ENCODE results near the gene IL26.
A peak's percentile ranks its signal among the peaks of the same experiment; 100 is the strongest.
"Not testable (repeated sequence)": the region's sequence is repeated elsewhere in the genome, so short reads cannot be mapped to it uniquely, and the experiment has no call there.

Gene IL26

DNA sequence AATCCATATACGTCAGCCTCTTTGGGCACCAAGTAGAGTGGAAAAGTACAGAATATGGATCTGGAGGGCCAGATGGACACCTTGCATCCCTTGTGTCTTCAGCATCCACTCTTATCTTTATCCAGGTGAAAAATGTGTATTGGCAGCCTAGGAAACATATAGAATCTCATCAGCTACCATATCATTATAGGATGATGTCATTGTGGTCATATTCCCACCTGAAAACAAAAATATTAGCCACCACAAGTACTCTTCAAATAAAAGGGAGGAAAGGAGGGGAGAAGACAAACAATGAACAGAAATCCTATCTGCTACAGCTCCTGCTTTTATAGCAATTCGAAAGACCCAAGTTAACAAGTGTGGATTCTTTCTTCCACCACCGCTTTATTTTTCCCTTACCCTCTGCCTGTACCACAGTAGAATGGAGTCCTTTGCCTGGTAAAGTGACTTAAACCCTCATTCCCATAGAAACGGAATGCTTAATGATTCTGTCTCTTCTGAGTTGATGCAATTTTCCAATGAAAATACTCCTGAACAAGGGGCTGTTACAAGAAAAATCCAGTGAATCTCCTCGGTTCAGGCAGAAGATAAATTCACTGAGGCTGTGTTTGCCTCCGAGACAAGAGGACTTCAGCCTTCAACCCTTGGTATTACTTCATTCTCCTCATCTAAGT, 13.8 kb upstream of the IL26 start:
- no peak for DNase-seq (ENCODE audit: low spot score)

DNA sequence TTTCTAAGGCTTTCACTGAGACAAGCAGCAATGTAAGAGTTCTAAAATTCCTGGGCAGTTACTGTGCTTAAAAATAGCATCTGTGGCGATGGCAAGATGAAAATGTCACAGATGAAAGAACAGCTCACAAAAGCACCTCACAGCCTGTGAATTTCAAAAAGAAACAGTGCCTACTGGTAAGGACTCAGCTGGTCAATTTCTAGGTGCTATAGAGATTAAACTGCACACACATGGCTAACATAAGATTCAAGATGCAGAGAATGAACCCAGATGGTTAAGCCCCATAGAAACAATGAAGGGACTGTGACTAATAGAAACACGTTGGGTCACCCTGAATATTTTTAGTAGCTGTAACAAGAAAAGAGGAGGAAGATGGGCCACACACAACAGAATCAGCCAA, 12.0 kb upstream of the IL26 start:
- peak; percentile 13 for DNase-seq (ENCODE audit: low spot score)

DNA sequence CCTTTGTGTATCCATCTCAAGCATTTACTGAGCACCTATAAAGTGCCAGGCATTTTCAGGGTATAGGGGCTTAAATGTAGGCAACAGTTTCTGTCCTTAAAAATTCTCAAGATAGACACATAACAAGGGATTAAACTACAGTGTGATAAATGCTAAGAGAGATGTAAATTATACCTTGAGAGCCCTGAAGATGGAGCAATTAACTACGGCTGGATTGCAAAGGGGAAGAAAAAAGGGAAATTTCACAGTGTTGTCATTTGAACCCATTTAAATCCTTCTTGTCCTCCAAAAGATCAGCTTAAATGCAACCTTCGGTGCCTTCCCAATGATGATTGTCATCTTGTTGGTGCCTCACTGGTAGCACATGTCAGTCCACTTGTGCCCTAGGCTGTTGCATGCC, 11.5 kb upstream of the IL26 start:
- no peak for DNase-seq (ENCODE audit: low spot score)

DNA sequence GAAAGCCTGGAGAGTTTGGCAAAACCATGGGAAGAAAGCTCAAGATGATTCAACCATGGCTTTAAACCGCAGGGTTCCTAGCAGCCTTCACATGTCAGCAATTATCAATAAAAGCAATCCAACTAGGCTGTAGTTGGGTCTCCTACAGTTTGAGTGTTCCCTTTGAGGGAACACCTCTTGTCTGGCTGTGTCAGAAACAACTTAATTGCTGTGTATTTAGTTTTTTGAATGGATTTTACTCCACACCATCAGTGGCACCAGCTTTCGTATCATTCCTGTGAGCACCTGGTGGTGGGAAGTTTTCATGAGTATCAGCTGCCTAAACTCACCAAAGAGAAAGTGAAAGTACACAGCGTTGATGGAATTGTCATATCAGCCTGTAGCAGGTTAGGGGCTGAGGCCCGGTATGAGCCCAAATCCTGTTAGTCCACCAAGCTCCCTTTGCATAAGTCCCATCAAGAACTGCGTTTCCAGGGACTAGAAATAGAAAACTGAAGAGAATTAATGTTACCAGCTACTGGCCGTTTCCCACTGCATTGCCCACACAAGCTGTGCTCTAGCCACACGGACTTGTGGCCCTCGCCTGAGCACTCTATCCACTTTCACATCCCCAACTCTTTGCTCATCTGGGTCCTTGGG, 10.9 kb upstream of the IL26 start:
- peak; percentile 27 for DNase-seq (ENCODE audit: low spot score)

DNA sequence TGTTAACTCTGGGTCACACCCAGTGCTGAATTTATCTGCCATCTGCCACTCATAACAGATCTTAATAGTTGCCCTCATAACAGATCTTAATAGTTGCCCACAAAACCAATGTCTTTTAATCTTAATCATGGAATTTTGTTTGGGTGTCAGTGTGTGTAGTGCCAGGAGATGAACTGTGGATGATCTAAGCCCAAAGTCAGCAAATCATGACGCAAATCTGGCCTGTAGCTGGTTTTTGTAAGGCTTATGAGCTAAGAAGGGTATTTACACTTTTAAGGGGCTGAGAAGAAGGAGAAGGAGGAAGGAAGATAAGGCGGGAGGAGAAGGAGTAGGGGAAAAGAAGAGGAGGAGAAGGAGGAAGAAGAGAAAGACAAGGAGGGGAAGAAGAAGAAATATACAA, 10.0 kb upstream of the IL26 start:
- no peak for DNase-seq (ENCODE audit: low spot score)

DNA sequence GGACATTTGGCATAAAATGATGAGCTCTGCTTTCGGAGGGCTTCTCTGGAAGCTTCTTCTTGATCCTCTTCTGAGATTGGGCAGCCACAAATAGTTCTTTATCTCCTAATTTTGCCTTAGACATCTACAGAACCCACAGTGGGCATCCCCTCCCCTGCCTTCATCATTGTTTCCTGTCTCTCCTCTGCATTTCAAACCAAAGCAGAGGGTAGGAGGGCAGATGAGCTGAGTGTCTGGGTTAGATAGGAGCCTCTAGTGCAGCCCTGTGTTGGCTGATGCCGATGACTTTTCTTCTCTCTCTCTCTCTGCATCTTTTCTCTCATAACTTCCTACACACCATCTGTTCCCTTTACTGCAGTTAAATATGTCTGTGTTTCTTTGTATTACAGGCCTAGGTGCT, 8.5 kb upstream of the IL26 start:
- DNase-seq (ENCODE audit: low spot score) = no peak

DNA sequence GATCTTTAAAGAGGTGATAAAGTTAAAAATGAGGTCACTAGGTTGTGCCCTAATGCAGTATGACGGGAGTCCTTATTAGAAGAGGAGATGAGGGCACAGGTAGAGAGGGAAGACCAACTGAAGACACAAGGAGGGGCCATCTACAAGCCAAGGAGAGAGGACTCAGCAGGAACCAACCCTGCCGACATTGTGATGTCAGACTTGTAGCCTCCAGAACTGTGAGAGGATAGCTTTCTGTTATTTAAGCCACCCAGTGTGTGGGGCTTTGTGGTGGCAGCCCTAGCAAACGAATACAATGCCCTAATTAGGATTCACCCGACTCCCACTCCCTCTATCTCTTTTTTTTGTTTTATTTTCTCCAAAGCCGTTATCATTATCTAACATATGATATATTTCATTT, 7.9 kb upstream of the IL26 start:
- DNase-seq (ENCODE audit: low spot score) = no peak

DNA sequence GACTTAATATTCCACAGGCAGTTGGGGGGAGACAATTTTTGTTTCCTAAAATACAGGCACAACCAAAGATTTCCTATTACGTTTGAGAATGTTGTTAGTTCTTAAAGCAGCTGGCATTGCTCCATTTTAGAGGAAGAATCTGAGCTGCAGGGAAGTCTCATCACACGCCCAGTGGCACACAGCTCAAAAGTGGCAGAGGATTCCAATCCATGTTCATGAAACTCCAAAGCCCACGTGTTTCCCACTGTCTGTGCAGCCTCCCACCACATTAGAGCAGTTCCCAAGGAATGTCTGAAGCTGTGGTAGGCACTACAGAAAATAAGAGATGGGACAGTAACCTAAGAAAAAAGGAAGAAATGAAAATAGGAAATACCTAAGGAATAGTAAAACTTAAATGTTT, 6.1 kb upstream of the IL26 start:
- no peak for DNase-seq (ENCODE audit: low spot score)

DNA sequence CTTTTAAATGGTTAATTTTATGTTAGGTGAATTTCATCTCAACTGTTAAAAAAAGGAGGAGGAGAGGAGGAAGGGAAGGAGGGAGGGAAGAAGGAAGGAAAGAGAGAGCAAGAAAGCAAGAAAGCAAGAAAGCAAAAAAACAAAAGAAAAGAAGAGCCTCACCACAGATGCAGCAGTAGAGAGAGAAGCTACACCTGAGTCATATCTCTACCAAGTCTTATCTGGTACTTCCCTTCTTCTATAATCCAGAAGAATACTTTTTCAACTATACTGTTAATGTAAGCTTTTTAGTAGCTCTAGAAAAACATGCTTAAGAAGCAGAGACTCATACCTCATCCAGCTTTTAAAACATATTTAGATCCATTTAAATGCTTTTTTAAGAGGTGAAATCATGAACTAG, 5.6 kb upstream of the IL26 start:
- no peak for DNase-seq (ENCODE audit: low spot score)

DNA sequence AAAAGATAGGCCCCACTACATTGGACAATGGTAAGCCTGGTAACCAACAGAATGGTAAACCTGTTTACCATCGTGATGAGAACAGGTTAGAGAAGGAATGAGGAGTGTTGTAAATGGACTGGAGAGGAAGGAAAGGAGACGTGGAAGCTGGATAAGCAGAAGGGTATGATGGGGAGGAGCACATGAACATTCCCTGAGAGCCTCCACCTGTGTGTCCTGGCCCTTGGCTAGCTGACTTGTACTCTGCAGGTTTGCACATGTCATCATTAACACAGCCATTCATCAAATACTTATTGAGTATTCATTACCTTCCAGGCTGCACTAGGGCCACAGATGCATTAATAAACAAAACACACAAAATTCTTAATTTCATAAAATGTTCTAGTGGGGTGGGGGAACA, 4.3 kb upstream of the IL26 start:
- DNase-seq (ENCODE audit: low spot score) = no peak

DNA sequence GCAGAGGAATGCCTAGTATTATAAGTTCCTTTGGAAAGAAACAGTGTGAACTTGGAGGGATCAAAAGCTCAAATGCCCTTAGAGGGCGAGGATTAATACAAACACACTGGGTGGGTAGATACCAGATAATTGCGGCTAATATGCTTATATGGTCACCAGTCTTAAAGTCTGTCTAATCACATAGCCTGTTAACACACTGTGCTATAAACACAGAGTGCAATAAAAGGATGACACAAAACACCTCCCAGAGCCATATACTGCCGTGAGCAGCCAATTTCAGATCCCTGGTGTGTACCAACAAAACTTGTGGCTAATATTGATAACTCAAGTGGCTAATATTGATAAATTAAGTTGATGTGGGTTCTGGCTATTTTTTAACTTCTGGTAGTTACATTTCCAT, 1.7 kb upstream of the IL26 start:
- no peak for DNase-seq (ENCODE audit: low spot score)

DNA sequence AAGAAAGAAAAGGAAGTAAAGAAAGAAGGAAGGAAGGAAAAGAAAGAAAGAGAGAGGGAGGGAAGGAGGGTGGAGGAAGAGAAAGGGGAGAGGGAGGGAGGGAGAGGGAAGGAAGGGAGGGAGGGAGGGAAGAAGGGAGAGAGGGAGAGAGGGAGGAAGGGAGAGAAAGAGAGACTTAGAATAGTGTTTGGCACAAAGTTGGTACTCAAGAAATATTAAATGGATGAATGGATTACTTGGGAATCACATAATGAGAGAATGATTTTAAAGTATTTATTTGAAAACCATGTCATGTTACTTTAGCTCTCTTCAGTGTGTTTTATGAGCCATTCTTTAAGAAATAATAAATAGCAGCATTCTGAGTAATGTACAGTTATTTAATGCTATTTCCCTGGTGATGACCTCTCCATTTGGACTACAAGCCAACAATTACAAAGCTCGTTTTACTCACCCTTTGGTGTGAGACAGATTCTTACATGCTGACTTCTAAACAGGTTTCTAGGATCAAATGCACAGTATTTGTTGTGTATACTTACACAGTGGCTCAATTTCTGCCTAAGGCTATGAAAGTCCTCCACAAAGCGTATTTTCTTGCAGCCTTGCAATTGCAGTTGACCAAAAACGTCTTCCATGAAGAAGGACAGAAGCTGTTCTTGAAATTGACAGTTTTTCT, 861 bp downstream of the IL26 start:
- no peak for DNase-seq (ENCODE audit: low spot score)

DNA sequence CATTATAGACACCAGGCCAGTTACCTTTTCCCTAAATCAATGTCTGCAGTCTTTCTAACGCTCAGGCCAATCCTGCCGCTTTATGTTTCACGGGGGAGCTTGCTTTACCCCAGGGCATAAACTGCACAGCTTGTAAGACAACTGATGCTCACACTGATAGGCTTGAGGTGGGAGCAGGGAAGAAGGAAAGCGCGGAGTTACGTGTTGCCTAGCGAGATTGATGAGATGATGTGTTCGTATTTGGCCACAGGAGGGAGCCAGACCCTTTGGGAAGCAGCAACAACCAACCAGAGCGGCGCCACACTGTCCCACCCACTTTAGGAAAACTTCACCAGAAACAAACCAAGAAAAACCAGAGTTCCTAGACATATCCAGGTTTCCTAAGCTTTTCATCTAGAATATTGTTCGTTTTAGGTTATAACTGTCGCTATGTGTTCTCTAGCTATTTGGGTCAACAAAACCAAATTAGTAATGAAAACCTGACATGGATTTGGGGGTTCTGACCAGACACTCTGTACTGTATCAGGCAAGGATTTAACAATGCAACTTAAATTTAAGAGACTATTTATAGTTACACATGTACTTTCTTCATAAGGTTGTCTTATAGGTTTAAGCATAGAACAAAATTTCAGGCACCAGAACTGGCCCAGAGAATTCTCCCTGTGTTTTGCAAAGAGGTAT, 2.4 kb downstream of the IL26 start:
- DNase-seq (ENCODE audit: low spot score) = peak; percentile 78

DNA sequence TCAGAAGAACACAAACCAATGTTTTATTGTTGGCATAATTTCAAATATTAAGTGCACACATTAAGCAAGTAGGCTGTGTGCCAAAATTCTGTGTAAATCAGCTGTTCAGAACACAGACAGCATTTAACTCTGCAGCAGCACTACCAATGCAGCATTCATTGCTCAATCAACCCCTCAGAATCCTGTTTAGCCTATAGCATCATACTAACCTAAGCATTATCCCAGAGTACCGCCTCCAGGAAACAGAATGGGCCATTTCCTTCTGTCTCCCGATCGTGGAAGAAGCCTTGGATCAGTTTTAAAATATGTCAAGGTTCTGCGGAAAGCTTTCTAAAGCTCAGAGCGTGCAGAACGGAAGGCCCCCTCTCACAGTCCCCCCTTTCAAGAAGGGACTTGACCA, 3.3 kb downstream of the IL26 start:
- no peak for DNase-seq (ENCODE audit: low spot score)

DNA sequence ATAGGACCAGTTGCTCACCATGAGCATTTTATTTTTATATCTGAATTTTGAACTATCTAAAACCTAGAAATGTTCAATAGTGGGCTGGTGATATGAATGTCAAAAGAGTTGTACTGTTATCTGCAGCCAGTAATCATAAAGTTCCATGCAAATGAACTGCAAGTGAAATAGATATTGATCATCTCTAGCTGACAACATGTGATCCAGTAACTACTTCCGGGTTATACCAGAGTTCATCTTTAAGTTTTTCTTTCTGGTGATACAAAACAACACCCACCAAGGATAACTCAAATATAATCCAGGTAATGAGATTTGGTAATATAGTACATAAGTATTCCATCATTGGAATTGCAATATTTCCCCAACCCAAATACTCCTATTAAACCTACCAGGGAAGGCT, 4.1 kb downstream of the IL26 start:
- DNase-seq (ENCODE audit: low spot score) = no peak

DNA sequence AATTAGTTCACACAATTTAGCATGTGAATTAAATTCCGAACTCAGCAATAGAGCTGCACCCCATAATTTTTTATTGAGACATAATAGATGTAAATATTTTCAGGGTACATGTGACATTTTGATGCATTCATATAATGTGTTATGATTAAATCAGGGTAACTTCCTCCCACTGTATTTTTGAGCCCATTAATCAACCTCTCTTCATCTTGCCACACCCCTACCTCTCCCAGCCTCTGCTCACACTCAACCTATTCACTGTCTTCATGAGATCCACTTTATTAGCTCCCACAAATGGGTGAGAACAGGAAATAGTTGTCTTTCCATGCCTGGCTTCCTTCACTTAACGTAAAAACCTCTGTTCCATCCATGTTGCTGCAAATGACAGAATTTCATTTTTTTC, 14.7 kb downstream of the IL26 start:
- DNase-seq (ENCODE audit: low spot score) = no peak

DNA sequence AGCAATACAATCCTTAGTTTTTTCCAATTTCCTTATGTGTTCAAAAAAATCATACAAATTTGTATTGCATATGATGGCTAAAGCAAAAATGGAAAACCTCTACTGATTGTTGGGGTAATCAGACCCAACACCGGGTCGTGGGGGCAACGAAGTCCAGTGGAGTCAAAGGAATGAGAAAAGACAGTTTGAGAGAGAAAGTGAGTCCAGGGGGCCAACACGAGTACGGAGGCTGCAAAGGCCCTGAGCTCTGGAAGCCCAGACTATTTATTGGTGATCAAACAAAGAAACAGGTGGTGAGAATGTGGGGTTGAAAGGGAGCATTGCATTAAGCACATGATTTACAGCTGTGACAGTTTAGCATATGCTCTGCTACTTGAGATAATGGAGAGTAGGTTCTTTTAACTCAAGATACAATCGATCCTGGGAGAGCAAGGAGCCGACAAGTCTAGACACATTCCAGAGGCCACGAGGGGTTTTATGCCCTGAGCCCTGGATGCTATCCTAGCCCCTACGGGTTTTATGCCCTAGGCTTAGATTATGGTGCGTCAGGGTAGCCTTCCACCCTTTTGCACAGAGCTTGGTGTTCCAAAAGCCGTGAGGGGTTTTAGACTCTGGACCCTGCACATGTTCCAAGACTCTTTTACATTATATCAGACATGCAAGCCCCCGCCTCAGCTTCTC, 16.4 kb downstream of the IL26 start:
- not testable (repeated sequence) for DNase-seq (ENCODE audit: low spot score)

DNA sequence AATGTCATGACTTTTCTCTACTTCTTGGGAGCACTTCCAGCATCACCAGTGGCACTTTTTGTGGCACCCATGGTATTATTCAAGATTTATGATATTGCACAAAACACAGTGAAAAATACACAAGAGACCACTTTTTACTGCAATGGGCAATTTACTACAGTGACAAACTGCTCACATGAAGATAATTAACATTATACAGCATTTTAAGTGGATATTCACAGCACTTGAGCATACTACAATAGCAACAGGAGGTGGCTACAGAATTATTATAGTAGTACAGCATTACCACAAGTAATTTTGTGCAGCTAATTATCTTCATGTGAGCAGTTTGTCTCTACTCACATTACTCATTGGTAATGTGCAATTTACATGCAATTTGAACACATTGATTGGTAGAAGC, 18.3 kb downstream of the IL26 start:
- no peak for DNase-seq (ENCODE audit: low spot score)

DNA sequence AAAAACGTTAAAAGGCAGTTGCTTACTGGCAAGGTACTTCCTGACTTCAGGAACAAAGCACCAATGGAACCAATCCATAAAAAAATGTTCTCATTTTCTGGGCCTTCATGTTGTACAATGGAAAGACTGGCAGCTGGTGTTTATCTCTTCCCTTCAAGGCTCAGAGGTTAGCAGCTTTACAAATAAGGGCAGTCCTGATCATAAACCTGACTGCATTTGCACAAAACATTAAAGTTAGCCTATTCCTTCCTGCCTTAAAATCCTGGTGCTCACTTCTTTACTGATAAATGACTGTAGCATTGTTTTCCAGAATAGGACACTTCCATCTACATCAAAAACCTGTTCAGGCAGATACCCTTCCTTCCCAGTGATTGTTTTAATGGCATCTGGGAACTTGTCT, 19.2 kb downstream of the IL26 start:
- no peak for DNase-seq (ENCODE audit: low spot score)

DNA sequence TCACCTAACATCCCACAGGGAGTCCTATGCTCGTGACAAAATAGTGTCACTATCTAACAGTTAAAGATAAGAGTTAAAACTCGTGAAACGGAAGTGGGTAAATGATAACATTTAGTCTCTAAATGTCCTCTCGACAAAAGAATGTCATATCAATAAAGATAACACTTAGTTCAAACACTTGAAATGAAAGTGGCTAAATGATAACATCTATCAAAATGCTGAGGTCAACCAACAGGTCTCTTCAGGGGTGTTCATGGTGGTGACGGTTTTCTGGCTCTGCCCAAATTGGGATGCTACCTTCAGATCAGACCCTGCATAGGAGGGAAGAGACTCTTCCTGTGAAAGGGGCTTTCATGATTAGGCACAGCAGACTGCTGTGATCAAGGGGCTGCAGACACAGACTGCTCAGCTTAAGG, 22.1 kb downstream of the IL26 start:
- DNase-seq (ENCODE audit: low spot score) = no peak

DNA sequence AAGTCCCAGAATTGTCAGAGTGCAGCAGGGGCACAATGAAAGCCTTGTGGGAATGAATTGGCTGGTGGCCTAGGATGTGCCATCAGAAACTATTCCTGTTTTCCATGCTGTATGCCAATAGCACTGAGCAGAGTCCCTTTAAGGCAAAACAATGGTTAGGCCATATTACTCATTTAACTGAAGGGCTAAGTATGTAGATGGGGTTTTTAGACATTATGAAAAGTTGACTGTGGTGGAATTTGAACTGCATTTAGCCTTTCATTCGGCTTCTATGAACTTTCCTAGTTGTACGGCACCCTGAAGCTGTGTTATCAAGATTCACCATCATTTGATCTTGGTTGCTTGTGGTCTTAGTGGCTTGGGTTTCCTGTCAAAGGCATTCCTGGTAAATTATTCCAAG, 24.8 kb downstream of the IL26 start:
- no peak for DNase-seq (ENCODE audit: low spot score)

DNA sequence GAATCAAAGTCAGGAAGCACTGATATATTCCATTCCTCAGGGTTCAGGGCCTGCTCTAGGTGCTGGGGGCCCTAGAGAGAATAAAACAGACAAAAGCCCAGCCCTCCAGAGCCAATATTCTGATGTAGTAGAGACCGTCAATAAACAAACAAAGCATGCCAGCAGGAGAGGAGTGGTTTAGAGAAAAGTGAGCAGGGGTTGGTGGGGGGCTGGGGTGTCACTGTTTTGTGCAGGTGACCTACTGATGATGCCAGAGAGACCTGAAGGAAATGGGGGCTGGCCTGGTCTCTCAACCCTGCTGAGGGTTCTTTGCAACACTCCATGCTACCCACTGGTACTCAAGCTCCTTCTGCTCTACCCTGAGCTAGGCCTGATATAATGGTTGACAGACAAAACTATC, 26.5 kb downstream of the IL26 start:
- no peak for DNase-seq (ENCODE audit: low spot score)
